Esophagus (tissue), 2 donors: ENCODE measurements around the gene XYLT2. TPM values are rescaled to one million over a fixed set of nuclear protein-coding genes. Genes with fewer than 3 reads are reported as not detected.
A peak's percentile ranks its signal among the peaks of the same experiment; 100 is the strongest.

Experiments used
- H3K27ac ChIP-seq, 2 donors: one replicate each; pipeline ENCODE4 v1.5.1; 2013; ENCODE audit warnings: low read depth in 2 of 2, mild to moderate bottlenecking in 2 of 2, inconsistent platforms in 1 of 2, low read length in 1 of 2, moderate library complexity in 1 of 2
- H3K27me3 ChIP-seq, 2 donors: one replicate each; pipeline ENCODE4 v1.6.1; 2013; ENCODE audit warnings: low read length in 2 of 2, control low read depth in 1 of 2, mild to moderate bottlenecking in 1 of 2; ENCODE audit not compliant: insufficient read depth in 2 of 2, control insufficient read depth in 1 of 2
- H3K36me3 ChIP-seq, 2 donors: one replicate each; pipeline ENCODE4 v1.6.1; 2013; ENCODE audit warnings: low read length in 1 of 2; ENCODE audit not compliant: control insufficient read depth in 2 of 2, insufficient read depth in 2 of 2
- H3K4me1 ChIP-seq, 2 donors: one replicate each; pipeline ENCODE4 v1.6.1; 2013; ENCODE audit warnings: low read length in 1 of 2; ENCODE audit not compliant: control insufficient read depth in 2 of 2, insufficient read depth in 2 of 2
- H3K4me3 ChIP-seq, 2 donors: one replicate each; pipeline ENCODE4 v1.5.1; 2013; ENCODE audit warnings: low read length in 2 of 2, mild to moderate bottlenecking in 2 of 2, low read depth in 1 of 2, moderate library complexity in 1 of 2
- H3K9me3 ChIP-seq, 2 donors: one replicate each; pipeline ENCODE4 v1.6.1; 2013; ENCODE audit warnings: mild to moderate bottlenecking in 2 of 2, low read depth in 1 of 2, low read length in 1 of 2, moderate library complexity in 1 of 2; ENCODE audit not compliant: control insufficient read depth in 2 of 2, insufficient read depth in 1 of 2
- WGBS, 2 donors: extraction: QIAGEN DNeasy Blood & Tissue Kit; methylation state at CpG; one replicate each; pipeline ENCODE4 v1.1.7; 2013; 5-methylcytosine and 5-hydroxymethylcytosine counted together
- polyA plus RNA-seq, 2 donors: library from polyadenylated mRNA; stranded (reverse); fragments of 200-250 nt; gene quantifications; one replicate each; pipeline ENCODE4 v1.2.3, GENCODE V29; 2013
- donor health status: healthy with polysubstance abuse.
- donor health status: Bipolar disorder and iron deficiency.

Gene XYLT2
- polyA plus RNA-seq, 2 donors = 6.0 to 12.1 TPM

DNA sequence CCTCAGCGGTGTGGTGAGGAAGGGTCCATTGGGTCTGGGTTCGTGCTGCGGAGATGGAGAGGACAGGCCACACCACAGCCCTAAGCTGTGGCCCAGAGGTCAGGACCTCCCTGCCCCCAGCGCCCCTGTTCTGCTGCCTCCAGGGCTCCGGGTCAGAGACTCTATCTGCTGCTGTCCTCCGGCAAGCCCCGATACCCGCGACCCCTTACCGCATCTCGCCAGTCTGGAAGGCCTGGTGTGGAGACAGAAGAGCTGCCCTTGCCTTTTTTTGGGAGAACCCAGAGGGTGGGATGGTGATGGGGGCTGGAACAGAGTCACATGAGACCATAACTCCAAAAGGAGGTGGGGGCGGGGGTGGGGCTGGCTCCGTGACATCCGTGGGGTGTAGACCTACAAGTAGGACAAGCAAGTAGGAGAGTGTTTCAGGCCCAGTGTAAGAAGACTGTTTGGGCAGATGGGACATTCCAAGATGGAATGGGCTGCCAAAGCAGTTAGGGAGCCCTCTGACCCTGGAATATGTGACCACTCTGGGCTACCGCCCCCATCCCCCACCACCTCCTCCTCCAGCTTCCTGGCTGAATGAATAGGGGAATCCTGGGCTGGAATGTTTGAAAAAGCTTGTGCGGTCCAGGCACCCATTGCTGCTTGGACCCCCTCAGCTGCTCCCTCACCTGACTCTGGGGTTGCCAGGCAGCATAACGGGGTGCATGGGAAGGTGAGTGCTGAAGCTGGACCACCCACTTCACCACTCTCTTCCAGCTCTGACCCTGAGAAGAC, 1.4 kb downstream of the XYLT2 start:
- no peaks in the 10 kb centered on the region for H3K27me3 ChIP-seq

GRCh38 chr17:50347894-50348291, 2.0 kb downstream of the XYLT2 start:
- H3K4me3 ChIP-seq = no peak overlapping the region
- WGBS, 2 donors = 57 to 62% methylated on average over 3 of the region's 3 CpGs

More for the DNA sequence above, 1.4 kb downstream of the XYLT2 start:
- peak overlapping the region in 1 of 2 donors; percentile 58 for H3K27ac ChIP-seq
- H3K4me1 ChIP-seq = peaks cover 5 to 9% of the 10 kb centered on the region in 2 donors
- no peaks in the 10 kb centered on the region for H3K9me3 ChIP-seq
- H3K4me3 ChIP-seq = peak overlapping the region; percentile 69 to 90
- no peaks in the 10 kb centered on the region for H3K36me3 ChIP-seq
- 24 to 33% methylated on average over 17 of the region's 17 CpGs for WGBS, 2 donors

DNA sequence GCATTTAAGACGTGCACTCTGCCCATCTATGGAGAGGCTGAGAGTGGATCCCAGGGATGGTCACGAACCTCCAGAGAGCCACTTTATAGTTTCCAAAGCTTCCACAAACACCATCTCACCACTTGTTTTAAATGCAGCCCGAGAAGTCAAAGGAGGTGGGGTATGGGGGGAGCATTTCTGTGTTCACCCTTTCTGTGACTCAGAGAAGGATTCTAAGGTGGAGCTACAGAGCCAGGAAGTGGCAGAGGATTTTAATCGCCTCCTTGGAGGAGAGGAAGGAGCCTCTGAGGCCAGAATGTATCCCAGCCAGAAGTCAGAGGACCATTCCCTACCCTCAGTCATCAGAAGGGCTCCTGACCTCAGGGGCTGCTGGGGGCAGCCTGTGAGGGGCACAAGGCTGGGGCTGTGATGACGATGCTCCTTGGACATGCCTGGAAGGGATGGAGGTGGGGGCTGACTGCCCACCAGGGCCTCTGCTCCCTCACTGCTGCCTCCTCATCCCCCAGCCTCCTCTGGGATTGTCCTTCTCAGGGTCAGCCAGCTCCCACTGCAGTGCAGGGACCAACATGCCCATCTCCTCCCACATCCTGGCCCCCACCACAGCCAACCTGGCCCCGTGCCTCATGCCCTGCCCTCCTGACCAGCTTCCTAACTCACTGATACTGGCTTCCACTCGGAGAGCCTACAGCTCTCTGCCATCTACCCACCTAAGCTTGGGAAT, 2.8 kb downstream of the XYLT2 start:
- 53 to 61% methylated on average over 7 of the region's 7 CpGs for WGBS, 2 donors
- peaks cover 5 to 9% of the 10 kb centered on the region in 2 donors for H3K4me1 ChIP-seq
- no peaks in the 10 kb centered on the region for H3K27me3 ChIP-seq
- no peaks in the 10 kb centered on the region for H3K9me3 ChIP-seq
- H3K27ac ChIP-seq = peak overlapping the region in 1 of 2 donors; percentile 9
- no peak overlapping the region for H3K4me3 ChIP-seq
- peaks cover 2 to 4% of the 10 kb centered on the region in 2 donors for H3K36me3 ChIP-seq

More at GRCh38 chr17:50347894-50348291, 2.0 kb downstream of the XYLT2 start:
- Histone ChIP-seq H3K9me3 (no peaks in the 10 kb centered on the region), H3K27me3 (no peaks in the 10 kb centered on the region), H3K27ac (no peak overlapping the region), H3K36me3 (peaks cover 0 to 4% of the 10 kb centered on the region in 2 donors), H3K4me1 (peaks cover 5 to 9% of the 10 kb centered on the region in 2 donors)

- peaks cover 2 to 7% of the 10 kb centered on the region in 2 donors for H3K36me3 ChIP-seq
- 94 to 97% methylated on average over 5 of the region's 5 CpGs for WGBS, 2 donors
- no peaks in the 10 kb centered on the region for H3K27me3 ChIP-seq
- no peak overlapping the region for H3K27ac ChIP-seq
- no peaks in the 10 kb centered on the region for H3K9me3 ChIP-seq
- no peak overlapping the region for H3K4me3 ChIP-seq
- H3K4me1 ChIP-seq = peaks cover 5 to 9% of the 10 kb centered on the region in 2 donors
Observed at GRCh38 chr17:50349243-50349600, 3.3 kb downstream of the XYLT2 start.

- Histone ChIP-seq H3K27ac (no peak overlapping the region), H3K4me1 (peaks cover 2 to 9% of the 10 kb centered on the region in 2 donors)
- 86 to 94% methylated on average over 2 of the region's 2 CpGs for WGBS, 2 donors
Observed at GRCh38 chr17:50350733-50351132, 4.8 kb downstream of the XYLT2 start.

DNA sequence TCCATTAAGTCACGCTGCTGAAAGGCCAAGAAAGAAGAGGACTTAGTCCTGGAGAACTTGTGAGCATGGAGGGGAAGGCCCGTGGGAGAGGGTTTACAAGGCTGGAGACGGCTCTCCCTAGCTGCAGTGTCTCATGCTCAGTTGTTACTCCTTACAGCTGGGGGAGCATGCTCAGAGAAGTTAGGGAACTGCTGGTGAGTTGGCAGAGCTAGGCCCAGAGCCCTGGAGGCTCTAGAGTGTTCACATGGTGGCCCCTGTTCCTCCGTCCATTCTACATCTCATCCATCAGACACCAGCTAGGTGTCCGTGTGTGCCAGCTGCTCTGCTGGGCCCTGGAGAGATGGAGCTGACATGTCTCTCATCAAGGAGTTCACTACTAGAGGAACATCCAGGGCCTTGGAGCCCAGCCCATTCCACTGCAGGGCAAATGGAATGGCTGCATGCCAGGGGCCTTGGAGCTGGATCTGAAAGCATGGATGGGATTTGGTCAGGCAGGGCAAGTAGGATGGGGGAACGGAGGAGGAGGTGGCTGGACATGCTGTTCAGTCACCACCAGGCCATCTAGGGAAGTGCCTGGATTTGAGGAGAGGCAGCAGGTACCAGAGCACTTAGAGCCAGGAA, 6.3 kb downstream of the XYLT2 start:
- no peak overlapping the region for H3K27ac ChIP-seq
- H3K27me3 ChIP-seq = no peaks in the 10 kb centered on the region
- H3K4me1 ChIP-seq = peaks cover 0 to 4% of the 10 kb centered on the region in 2 donors
- peaks cover 24 to 33% of the 10 kb centered on the region in 2 donors for H3K36me3 ChIP-seq
- no peaks in the 10 kb centered on the region for H3K9me3 ChIP-seq
- WGBS, 2 donors = 64 to 72% methylated on average over 6 of the region's 6 CpGs
- H3K4me3 ChIP-seq = no peak overlapping the region

More at GRCh38 chr17:50350733-50351132, 4.8 kb downstream of the XYLT2 start:
- H3K9me3 ChIP-seq = no peaks in the 10 kb centered on the region
- H3K36me3 ChIP-seq = peaks cover 9 to 19% of the 10 kb centered on the region in 2 donors
- no peak overlapping the region for H3K4me3 ChIP-seq
- no peaks in the 10 kb centered on the region for H3K27me3 ChIP-seq

GRCh38 chr17:50352693-50353599, 7.0 kb downstream of the XYLT2 start:
- Histone ChIP-seq H3K9me3 (no peaks in the 10 kb centered on the region), H3K4me3 (no peak overlapping the region), H3K27ac (no peak overlapping the region), H3K36me3 (peaks cover 24 to 37% of the 10 kb centered on the region in 2 donors), H3K27me3 (no peaks in the 10 kb centered on the region), H3K4me1 (no peaks in the 10 kb centered on the region)
- 88 to 93% methylated on average over 21 of the region's 21 CpGs for WGBS, 2 donors

GRCh38 chr17:50353600-50354195, 7.8 kb downstream of the XYLT2 start:
- Histone ChIP-seq H3K4me3 (no peak overlapping the region), H3K27me3 (no peaks in the 10 kb centered on the region), H3K4me1 (no peaks in the 10 kb centered on the region), H3K27ac (no peak overlapping the region), H3K9me3 (no peaks in the 10 kb centered on the region), H3K36me3 (peaks cover 24 to 43% of the 10 kb centered on the region in 2 donors)
- WGBS, 2 donors = 92 to 95% methylated on average over 26 to 27 of the region's 27 CpGs
